ENCODE data around the gene TUBA8. TPM values are rescaled to one million over a fixed set of nuclear protein-coding genes. Genes with fewer than 3 reads are reported as not detected.

The TUBA8 gene
- total RNA-seq, 6 donors from 2014 or later = 0.61 to 1.2 (median 0.81) TPM; not detected in 1

GRCh38 chr22:18108187-18108586 lies 2.4 kb upstream of the TUBA8 start:
- Histone ChIP-seq H3K4me3 (no peak overlapping the region), H3K4me1 (peaks cover 12 to 24% (median 14%) of the 10 kb centered on the region in 4 donors), H3K27me3 (peaks cover 0 to 16% (median 6%) of the 10 kb centered on the region in 4 donors), H3K9me3 (no peaks in the 10 kb centered on the region), H3K36me3 (no peaks in the 10 kb centered on the region), H3K27ac (no peak overlapping the region)
- TF ChIP-seq POLR2A (IDR thresholded peaks at IDR 0.05) (no peak), POLR2AphosphoS5 (IDR thresholded peaks at IDR 0.05) (no peak), EP300 (IDR thresholded peaks at IDR 0.05) (no peak), CTCF (IDR thresholded peaks at IDR 0.05) (no peak)
- 78 to 83% methylated on average over 3 of the region's 3 CpGs for WGBS, 2 donors
- DNase-seq (no peak), ATAC-seq (ENCODE audit: low FRiP score in 2 of 2) (no peak)

- Histone ChIP-seq H3K4me3 (peak overlapping the region in 1 of 4 donors; percentile 49), H3K36me3 (no peaks in the 10 kb centered on the region), H3K4me1 (peaks cover 12 to 36% (median 18%) of the 10 kb centered on the region in 4 donors), H3K27me3 (peaks cover 0 to 16% (median 6%) of the 10 kb centered on the region in 4 donors), H3K27ac (no peak overlapping the region), H3K9me3 (no peaks in the 10 kb centered on the region)
- DNase-seq (no peak), ATAC-seq (ENCODE audit: low FRiP score in 2 of 2) (peak in 1 of 2 donors; percentile 5)
- WGBS, 2 donors = 58 to 60% methylated on average over 14 of the region's 14 CpGs
- TF ChIP-seq POLR2AphosphoS5 (IDR thresholded peaks at IDR 0.05) (no peak), EP300 (IDR thresholded peaks at IDR 0.05) (no peak), POLR2A (IDR thresholded peaks at IDR 0.05) (no peak), CTCF (IDR thresholded peaks at IDR 0.05) (no peak)
These were observed 1.0 kb upstream of the TUBA8 start for GRCh38 chr22:18109410-18110193.

GRCh38 chr22:18110954-18111758 lies 547 bp downstream of the TUBA8 start:
- peak in 1 of 2 donors; percentile 14 for ATAC-seq (ENCODE audit: low FRiP score in 2 of 2)
- H3K27me3 ChIP-seq = peaks cover 0 to 16% (median 6%) of the 10 kb centered on the region in 4 donors
- TF ChIP-seq CTCF (IDR thresholded peaks at IDR 0.05) (no peak), POLR2AphosphoS5 (IDR thresholded peaks at IDR 0.05) (no peak), EP300 (IDR thresholded peaks at IDR 0.05) (no peak), POLR2A (IDR thresholded peaks at IDR 0.05) (no peak)
- no peak overlapping the region for H3K27ac ChIP-seq
- H3K36me3 ChIP-seq = no peaks in the 10 kb centered on the region
- peaks cover 12 to 41% (median 19%) of the 10 kb centered on the region in 4 donors for H3K4me1 ChIP-seq
- peak in 1 of 2 donors; percentile 75 for DNase-seq
- peak overlapping the region in 3 of 4 donors; percentile 39 to 49 (median 44) for H3K4me3 ChIP-seq
- H3K9me3 ChIP-seq = no peaks in the 10 kb centered on the region
- 40 to 46% methylated on average over 23 to 29 of the region's 39 CpGs for WGBS, 2 donors

GRCh38 chr22:18111759-18112330 lies 1.2 kb downstream of the TUBA8 start:
- ATAC-seq (ENCODE audit: low FRiP score in 2 of 2) = no peak
- Histone ChIP-seq H3K27me3 (peaks cover 0 to 16% (median 6%) of the 10 kb centered on the region in 4 donors), H3K9me3 (no peaks in the 10 kb centered on the region), H3K36me3 (no peaks in the 10 kb centered on the region), H3K4me3 (no peak overlapping the region), H3K27ac (no peak overlapping the region), H3K4me1 (peaks cover 12 to 42% (median 19%) of the 10 kb centered on the region in 4 donors)
- peak in 1 of 2 donors; percentile 51 for DNase-seq
- WGBS, 2 donors = 73 to 93% methylated on average over 5 to 12 of the region's 12 CpGs
- TF ChIP-seq EP300 (IDR thresholded peaks at IDR 0.05) = no peak
- no peak for TF ChIP-seq CTCF (IDR thresholded peaks at IDR 0.05)
- no peak for TF ChIP-seq POLR2A (IDR thresholded peaks at IDR 0.05)
- TF ChIP-seq POLR2AphosphoS5 (IDR thresholded peaks at IDR 0.05) = no peak
